HK-2 (cell line): ENCODE data around the gene KIF2A.

Experiments
- DNase-seq: peaks from one replicate; pipeline ENCODE4 v3.0.0-alpha.2; 2018; ENCODE audit not compliant: unreplicated experiment

KIF2A gene

DNA sequence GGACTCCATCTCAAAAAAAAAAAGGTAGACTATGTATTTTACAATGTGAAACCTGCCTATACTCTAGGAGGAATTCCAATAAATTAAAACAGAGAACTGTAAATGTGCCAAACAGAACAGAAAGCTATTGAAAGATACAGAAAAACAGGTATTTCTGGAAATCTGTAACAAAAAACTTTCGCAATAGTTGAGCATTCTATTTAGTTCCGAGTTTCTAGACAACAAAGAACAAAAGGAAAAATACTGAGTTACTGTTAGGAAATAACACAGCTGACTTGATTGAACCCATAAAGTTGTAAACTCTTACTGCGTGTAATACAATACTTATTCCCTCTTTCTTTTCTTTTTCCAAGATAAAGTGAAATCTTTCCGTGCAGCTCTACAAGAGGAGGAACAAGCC, 79.1 kb downstream of the KIF2A start:
- no peak for DNase-seq

- DNase-seq, result no peak
Observed at GRCh38 chr5:62385816-62386400, 79.9 kb downstream of the KIF2A start.

- DNase-seq, result no peak
Observed at GRCh38 chr5:62386824-62387223, 80.8 kb downstream of the KIF2A start.

DNA sequence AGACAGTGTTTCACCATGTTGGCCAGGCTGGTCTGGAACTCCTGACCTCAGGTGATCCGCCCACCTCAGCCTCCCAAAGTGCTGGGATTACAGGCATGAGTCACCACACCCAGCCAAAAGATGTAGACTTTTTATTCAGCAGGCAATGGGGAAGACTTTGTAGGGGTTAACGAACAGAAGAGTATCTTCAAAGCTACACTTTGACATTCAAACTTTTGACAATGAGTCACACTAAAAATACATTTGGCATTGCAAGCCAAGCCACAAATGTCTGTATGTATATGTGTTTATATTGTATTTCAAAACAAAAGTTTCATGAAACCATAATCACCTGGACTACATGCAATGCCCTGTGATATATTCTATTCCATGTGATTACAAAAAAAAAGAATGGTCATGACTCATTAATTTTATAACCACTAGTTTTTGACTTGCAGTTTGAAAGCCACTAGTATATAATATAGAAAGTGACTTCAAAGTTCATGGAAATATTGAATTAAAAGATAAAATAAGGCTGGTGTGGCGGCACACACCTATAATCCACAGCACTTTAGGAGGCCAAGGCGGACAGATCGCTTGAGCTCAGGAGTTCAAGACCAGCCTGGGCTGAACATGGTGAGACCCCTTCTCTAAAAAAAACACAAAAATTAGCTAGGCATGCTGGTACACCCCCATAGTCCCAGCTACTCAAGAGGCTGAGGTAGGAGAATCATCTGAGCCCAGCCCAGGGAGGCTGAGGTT, 89.4 kb downstream of the KIF2A start:
- no peak for DNase-seq

GRCh38 chr5:62403411-62404250, 97.6 kb downstream of the KIF2A start, which contains the start of gene DIMT1:
Gene DIMT1 (minus strand): TSS chr5:62403905. CDS start chr5:62403772, 133 bp downstream.
- peak; percentile 91 for DNase-seq

DNA sequence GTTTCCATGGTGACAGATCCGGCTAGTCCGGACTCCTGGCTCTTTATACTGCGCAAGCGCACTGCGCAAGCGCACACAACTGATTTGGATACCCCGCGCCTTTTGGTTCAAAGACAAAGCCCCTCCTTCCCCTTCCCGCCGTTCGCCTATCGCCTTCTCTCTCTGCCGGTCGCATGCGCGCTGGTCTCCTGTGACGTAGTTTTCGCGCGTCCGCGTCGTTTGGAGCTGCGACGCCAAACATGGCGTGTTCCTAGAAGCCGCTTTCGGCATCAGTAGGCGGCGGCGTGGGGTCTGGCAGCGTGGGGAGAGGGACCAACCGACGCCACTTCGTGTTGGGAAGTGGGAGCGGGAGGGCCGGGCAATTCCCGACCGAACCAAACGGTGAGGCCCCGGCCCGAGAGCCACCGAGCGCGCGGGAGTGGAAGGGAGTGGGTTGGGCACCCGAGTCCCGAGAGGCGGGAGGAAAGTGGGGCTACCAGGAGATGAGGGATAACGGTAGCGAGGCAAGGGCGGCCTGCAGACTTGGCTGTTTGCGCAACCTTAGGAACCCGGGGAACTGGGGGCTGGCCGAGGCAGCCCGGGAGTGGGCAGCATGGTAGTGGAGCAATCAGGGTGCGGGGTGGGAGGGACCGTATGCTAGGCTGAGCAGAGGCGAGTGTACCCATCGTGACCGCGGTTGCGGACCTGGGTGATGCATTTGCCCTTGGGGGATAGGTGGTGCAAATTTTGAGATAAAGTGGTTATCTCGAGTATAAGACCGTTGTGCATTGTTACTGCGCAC, 106.7 kb downstream of the KIF2A start, which contains the start of gene IPO11:
Gene IPO11, plus strand, starts transcription at position 215 of the 781 bp plus-strand sequence. CDS start 24,517 bp downstream, outside the sequence.
- peak; percentile 93 for DNase-seq

DNA sequence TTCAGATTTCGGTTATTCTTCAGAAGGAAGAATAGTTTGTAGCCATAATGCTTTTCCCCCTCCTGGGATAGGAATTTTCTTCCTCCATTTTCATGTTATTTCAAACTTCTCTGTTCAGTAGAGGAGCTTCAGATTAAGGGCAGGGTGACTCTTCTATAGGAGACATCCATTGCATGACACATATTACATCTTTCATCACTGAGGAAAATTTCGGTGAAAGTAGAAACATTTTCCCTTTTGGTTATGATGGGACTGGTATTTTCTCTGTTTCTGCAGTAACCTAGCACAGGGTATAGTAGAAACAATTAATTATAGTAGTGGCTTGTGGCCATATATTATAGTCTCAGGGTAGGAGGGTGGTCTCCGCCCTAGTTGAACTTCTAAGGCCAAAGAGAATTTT, 107.7 kb downstream of the KIF2A start:
- DNase-seq, result no peak

GRCh38 chr5:62418462-62419076, 112.6 kb downstream of the KIF2A start:
- no peak for DNase-seq

DNA sequence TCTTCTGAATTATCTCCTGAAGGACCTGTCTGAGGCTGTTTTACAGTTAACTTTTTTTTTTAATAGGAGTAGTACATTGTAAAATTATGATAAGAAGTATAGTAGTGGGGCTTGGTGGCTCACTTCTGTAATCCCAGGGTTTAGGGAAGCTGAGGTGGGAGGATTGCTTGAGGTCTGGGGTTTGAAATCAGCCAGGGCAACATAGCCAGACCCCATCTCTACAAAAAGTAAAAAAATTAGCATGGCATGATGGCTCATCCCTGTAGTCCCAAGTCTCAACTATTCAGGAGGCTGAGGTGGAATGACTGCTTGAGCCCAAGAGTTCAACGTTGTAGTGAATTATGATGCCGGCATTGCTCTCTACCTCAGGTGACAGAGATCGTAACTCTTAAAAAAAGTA, 113.6 kb downstream of the KIF2A start:
- no peak for DNase-seq

- DNase-seq, result no peak
Observed at GRCh38 chr5:62421414-62421813, 115.4 kb downstream of the KIF2A start.

DNA sequence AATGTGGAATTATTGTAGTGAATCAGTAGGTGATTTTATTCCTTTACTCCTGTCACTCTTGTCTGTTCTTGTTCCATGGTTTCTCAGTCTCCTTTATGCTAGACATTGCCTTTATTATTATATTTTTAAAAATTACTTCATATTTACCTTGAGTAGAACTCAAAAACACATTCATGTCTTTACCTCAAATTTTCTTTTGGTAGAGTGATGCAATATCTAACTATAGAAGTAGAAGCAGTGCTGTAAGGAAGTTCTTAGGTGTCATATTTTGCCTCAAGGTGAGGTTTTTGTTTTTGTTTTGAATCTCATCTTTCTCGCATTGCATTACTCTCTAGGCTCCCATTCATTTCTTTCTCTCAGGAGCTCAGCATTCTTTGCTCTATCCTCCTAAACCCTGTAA, 118.8 kb downstream of the KIF2A start:
- no peak for DNase-seq

- DNase-seq, result no peak
Observed at GRCh38 chr5:62431735-62432620, 126.0 kb downstream of the KIF2A start.

DNA sequence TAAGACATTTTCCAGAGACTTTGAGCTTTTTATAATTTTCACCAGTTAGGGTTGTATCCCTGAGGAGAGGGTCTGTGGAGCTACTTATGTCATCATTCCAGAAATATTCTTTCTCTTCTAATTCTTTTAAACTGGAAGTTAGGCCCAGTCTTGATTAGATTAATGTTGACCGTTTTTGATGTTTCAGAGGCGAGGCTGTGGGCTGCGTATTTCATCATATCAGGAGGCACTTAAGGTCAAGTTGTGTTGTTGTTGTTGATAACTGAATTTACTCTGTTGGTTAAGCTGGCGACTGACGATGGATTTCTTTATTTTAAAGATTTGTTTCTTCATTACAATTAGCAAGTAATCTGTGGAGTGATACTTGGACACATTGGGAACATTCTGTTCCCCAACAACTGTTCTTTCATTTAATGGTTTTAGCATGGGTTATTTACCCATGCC, 126.6 kb downstream of the KIF2A start:
- DNase-seq, result no peak
